GM20000 (cell line): ENCODE data around the gene TDO2.

Experiments used
- DNase-seq: peaks from one replicate; pipeline ENCODE4 v3.0.0; 2012; ENCODE audit warnings: low spot score
- TF ChIP-seq, protein P1 (sequence below): IDR thresholded peaks from 2 replicates; pipeline ENCODE4 v1.5.1; 2012; ENCODE audit warnings: mild to moderate bottlenecking, control low read depth; ENCODE audit errors: extremely low read depth, missing control alignments

TDO2 gene

DNA sequence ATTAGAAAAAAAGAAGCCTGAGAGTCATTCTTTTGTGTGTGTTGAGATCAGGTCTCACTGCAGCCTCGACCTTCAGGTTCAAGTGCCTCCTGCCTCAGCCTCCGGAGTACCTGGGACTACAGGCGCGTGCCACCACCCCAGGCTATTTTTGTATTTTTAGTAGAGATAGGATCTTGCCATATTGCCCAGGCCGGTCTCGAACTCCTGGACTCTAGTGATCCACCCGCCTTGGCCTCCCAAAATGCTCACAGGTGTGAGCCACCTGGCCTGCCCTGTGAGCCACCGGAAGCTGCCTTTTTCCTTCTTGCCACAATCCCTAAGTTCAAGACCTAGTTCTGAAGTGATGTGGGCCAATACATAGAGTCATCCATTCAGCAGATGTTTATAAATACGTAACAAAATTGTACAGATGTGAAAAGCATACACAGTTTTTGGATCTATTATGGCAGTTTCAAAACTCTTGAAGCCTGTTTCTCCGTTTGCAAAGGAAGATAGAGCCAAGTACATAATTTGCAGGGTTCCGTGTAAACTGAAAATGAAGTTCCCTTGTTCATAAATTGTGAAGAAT, 50.7 kb downstream of the TDO2 start:
- no peak for DNase-seq

DNA sequence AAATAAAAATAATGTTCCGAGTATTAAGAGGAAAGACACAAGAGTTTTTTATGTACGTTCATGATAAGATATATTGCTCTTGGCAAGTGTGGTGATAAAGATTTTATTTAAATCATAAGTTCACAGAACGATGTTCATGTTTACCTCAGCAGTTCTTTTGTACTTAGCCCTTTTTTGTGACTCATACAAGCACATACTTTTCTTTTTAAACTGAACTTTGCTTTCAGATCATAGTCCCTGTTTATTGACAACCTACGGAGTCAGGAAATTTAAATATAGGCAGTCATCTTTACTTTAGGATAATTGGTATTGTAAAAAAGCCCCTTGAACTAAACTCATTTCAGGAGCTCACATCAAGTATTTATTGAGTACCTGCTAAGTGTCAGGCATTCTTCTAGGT, 51.4 kb downstream of the TDO2 start:
- TF ChIP-seq, protein P1, sequence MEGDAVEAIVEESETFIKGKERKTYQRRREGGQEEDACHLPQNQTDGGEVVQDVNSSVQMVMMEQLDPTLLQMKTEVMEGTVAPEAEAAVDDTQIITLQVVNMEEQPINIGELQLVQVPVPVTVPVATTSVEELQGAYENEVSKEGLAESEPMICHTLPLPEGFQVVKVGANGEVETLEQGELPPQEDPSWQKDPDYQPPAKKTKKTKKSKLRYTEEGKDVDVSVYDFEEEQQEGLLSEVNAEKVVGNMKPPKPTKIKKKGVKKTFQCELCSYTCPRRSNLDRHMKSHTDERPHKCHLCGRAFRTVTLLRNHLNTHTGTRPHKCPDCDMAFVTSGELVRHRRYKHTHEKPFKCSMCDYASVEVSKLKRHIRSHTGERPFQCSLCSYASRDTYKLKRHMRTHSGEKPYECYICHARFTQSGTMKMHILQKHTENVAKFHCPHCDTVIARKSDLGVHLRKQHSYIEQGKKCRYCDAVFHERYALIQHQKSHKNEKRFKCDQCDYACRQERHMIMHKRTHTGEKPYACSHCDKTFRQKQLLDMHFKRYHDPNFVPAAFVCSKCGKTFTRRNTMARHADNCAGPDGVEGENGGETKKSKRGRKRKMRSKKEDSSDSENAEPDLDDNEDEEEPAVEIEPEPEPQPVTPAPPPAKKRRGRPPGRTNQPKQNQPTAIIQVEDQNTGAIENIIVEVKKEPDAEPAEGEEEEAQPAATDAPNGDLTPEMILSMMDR: no peak
- DNase-seq: no peak

More for the DNA sequence above, 50.7 kb downstream of the TDO2 start:
- TF ChIP-seq, protein P1: no peak

DNA sequence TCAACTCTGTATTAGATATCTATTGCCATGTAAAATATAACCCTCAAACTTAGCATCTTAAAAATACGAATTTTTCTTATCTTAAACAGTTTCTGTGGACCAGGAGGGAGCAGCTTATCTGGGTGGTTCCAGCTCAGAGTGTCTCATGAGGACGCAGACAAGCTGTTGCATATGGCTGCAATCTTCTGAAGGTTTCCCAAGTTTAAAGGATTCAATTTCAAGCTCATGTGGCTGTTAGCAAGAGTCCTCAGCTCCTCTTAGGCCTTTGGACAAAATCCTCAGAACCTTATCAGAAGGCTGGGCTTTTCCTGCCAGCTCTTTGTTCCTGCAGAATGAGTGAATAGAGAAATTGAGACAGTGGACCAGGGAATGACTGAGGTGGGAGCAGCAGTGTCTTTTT, 53.0 kb downstream of the TDO2 start:
- TF ChIP-seq, protein P1: no peak
- no peak for DNase-seq

DNA sequence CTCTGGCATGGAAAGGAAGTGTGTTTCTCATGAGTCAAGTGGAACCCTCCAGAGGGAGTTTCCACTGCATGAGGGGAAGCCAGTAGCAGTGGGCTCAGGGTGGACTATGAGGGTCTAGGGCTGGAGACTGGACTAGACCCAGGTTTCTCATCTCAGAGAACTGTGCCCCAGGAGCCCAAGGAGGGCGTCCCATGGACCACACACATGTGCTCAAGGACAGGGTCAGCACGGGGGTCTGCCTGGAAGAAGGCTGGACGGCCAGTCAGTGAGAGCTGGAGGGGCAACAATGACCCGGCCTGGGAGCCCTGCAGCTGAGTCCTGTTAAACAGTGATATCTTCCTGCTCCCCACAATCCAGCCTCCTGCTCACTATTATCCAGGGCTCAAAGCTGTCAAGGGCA, 55.9 kb downstream of the TDO2 start:
- TF ChIP-seq, protein P1: no peak
- DNase-seq: no peak

DNA sequence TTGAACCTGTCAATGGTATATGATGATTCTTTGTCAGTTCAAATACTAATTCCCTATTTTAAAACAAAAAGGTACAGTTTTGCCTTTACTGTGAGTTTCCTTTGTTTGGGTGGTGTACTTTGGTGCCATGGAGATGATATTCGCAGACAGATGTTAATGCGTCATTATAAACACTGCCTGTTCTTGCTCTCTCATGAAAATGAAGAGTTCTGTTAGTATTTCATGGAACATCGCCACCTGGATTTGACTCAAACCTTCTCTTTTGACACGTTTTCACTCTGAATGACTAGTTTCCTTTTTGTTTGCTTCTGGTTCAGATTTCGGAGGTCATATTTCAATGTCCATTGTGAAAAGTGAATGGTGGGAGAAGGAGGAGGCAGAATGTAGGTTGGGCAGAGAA, 57.0 kb downstream of the TDO2 start:
- TF ChIP-seq, protein P1: no peak
- DNase-seq: no peak

DNA sequence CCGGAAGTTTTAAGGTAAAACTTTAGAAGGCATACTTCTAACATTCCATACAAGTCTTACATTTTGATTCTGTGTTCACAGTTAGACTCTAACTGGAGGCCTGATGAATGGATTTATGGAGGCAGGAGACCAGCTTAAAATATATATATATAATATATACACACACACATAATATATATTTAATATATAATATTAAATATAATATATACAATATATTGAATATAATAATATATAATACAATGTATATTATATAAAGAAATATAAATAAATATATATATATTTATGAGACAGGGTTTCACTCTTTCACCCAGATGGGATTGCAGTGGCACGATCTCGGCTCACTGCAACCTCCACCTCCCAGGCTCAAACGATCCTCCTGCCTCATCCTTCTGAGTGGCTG, 58.1 kb downstream of the TDO2 start:
- TF ChIP-seq, protein P1: no peak
- no peak for DNase-seq

DNA sequence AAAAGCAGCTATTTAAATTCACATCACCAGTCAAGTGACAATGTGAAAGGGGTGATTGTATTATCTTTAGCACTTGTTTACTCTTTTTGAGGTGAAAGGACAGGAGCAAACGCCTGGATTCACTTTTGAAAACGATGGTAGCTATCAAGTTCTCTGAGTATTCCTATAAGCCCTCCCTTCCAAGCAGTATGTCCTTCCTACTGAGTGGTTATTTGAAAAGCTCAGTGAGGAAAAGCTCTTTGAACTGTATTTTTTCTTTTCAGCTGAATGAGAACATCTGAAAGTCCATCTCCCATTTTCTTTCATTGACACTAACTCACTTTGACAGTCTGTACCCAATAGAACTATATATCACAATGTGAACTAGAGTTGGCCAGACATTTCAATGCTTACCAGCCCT, 59.3 kb downstream of the TDO2 start:
- DNase-seq: no peak
- TF ChIP-seq, protein P1: no peak
